Colonic mucosa (tissue), 4 donors: ENCODE measurements around the gene NTN1. TPM values are rescaled to one million over a fixed set of nuclear protein-coding genes. Genes with fewer than 3 reads are reported as not detected.

ENCODE experiments used
- DNase-seq: peaks from one replicate; pipeline ENCODE4 v3.0.0-alpha.2; 2020
- H3K27ac ChIP-seq: fragments of 200-600 bp; one replicate; pipeline ENCODE4 v1.8.0; 2021
- H3K27me3 ChIP-seq: fragments of 200-600 bp; one replicate; pipeline ENCODE4 v1.8.0; 2021
- H3K36me3 ChIP-seq: fragments of 200-600 bp; one replicate; pipeline ENCODE4 v1.8.0; 2021
- H3K4me1 ChIP-seq: fragments of 200-600 bp; one replicate; pipeline ENCODE4 v1.8.0; 2021; ENCODE audit warnings: mild to moderate bottlenecking
- H3K4me3 ChIP-seq: fragments of 200-600 bp; one replicate; pipeline ENCODE4 v1.8.0; 2021
- H3K9ac ChIP-seq, 2 donors: one replicate each; pipeline ENCODE4 v1.7.0; 2013; ENCODE audit warnings: control low read depth in 2 of 2, low read depth in 2 of 2, low read length in 2 of 2
- H3K9me3 ChIP-seq: fragments of 200-600 bp; one replicate; pipeline ENCODE4 v1.8.0; 2021
- intact Hi-C: fragments of 100-400 bp; cut with DNase I; formaldehyde crosslinking; loops from one replicate; pipeline ENCODE4 v1.14.1; 2022
- total RNA-seq, 2 donors: library from RNA; stranded (reverse); fragmentation: NEBNext Ultra II Directional in 1 of 2; extraction: Animal tissue kit (Norgen Biotek cat#: 25700) in 1 of 2; gene quantifications; one replicate each; pipeline ENCODE4 v1.2.1, GENCODE V29; 2021
- TF ChIP-seq, protein P1 (sequence below): fragments of 200-600 bp; IDR thresholded peaks from one replicate; pipeline ENCODE4 v1.8.0; 2022; ENCODE audit warnings: antibody characterized with exemption, mild to moderate bottlenecking
- donor health status: healthy.
- donor health status: DM: no; HTN: no; CAD: no.
- donor health status: DM: no; HTN: no; CAD: no.

Gene NTN1
- total RNA-seq, 2 donors from 2014 or later: 2.1 to 5.5 TPM

GRCh38 chr17:9177212-9177611 is 155.9 kb downstream of the NTN1 start:
- H3K4me1 ChIP-seq: no peaks in the 10 kb centered on the region
- H3K27me3 ChIP-seq: no peaks in the 10 kb centered on the region
- no peak overlapping the region for H3K27ac ChIP-seq
- TF ChIP-seq, protein P1, sequence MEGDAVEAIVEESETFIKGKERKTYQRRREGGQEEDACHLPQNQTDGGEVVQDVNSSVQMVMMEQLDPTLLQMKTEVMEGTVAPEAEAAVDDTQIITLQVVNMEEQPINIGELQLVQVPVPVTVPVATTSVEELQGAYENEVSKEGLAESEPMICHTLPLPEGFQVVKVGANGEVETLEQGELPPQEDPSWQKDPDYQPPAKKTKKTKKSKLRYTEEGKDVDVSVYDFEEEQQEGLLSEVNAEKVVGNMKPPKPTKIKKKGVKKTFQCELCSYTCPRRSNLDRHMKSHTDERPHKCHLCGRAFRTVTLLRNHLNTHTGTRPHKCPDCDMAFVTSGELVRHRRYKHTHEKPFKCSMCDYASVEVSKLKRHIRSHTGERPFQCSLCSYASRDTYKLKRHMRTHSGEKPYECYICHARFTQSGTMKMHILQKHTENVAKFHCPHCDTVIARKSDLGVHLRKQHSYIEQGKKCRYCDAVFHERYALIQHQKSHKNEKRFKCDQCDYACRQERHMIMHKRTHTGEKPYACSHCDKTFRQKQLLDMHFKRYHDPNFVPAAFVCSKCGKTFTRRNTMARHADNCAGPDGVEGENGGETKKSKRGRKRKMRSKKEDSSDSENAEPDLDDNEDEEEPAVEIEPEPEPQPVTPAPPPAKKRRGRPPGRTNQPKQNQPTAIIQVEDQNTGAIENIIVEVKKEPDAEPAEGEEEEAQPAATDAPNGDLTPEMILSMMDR: no peak
- no peak overlapping the region for H3K4me3 ChIP-seq
- intact Hi-C loops: no loop called here
- H3K9ac ChIP-seq: no peak overlapping the region
- H3K9me3 ChIP-seq: no peaks in the 10 kb centered on the region
- no peak for DNase-seq
- H3K36me3 ChIP-seq: no peaks in the 10 kb centered on the region

GRCh38 chr17:9178319-9178718 is 157.0 kb downstream of the NTN1 start:
- DNase-seq: no peak
- intact Hi-C loops: no loop called here

DNA sequence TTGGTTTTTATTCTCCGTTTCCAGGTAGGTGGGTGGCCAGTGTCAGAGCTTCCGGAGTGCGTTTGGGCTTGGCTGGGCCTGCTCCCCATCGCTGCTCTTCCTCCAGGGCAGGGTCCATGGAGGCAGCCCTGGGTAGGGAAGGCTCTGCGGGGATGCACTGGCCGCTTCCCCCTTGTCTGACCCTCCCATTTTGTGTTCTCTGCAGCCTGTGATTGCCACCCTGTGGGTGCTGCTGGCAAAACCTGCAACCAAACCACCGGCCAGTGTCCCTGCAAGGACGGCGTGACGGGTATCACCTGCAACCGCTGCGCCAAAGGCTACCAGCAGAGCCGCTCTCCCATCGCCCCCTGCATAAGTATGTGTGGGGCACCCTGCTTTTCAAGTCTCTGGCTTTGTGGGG is 158.3 kb downstream of the NTN1 start:
- H3K9ac ChIP-seq: no peak overlapping the region
- no peak overlapping the region for H3K4me3 ChIP-seq
- H3K27me3 ChIP-seq: no peaks in the 10 kb centered on the region
- H3K36me3 ChIP-seq: no peaks in the 10 kb centered on the region
- TF ChIP-seq, protein P1: no peak
- intact Hi-C loops: no loop called here
- H3K4me1 ChIP-seq: no peaks in the 10 kb centered on the region
- no peaks in the 10 kb centered on the region for H3K9me3 ChIP-seq
- no peak overlapping the region for H3K27ac ChIP-seq
- DNase-seq: no peak

More at GRCh38 chr17:9178319-9178718, 157.0 kb downstream of the NTN1 start:
- TF ChIP-seq, protein P1: no peak
- Histone ChIP-seq H3K27me3 (no peaks in the 10 kb centered on the region), H3K9ac (no peak overlapping the region), H3K4me3 (no peak overlapping the region), H3K9me3 (no peaks in the 10 kb centered on the region), H3K36me3 (no peaks in the 10 kb centered on the region), H3K4me1 (no peaks in the 10 kb centered on the region), H3K27ac (no peak overlapping the region)

- no peak for DNase-seq
- no peaks in the 10 kb centered on the region for H3K27me3 ChIP-seq
- no peak overlapping the region for H3K4me3 ChIP-seq
- no peak overlapping the region for H3K27ac ChIP-seq
- TF ChIP-seq, protein P1: no peak
- no peaks in the 10 kb centered on the region for H3K4me1 ChIP-seq
- intact Hi-C loops: no loop called here
- no peaks in the 10 kb centered on the region for H3K36me3 ChIP-seq
- no peaks in the 10 kb centered on the region for H3K9me3 ChIP-seq
- no peak overlapping the region for H3K9ac ChIP-seq
Measured at GRCh38 chr17:9181640-9182039, 160.3 kb downstream of the NTN1 start.

DNA sequence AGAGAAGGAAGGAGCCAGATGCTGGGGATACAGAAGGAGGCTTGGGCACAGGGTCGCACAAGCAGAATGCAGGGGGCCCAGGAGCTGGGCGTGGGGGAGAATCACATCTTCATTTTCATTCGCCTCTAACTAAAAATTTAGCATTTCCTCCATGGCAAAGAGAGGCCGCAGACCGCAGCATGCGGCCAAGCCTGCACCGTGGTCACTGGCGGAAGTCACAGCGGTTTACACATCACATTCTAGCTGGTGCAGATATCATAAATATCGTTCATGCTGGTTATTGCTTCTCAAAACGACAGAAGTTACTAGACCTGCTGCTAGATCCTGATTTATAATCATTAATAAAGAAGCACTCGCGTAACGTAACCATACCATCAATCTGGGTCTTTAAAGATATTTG is 162.0 kb downstream of the NTN1 start:
- TF ChIP-seq, protein P1: no peak
- no peak for DNase-seq
- Histone ChIP-seq H3K9ac (no peak overlapping the region), H3K4me1 (no peaks in the 10 kb centered on the region), H3K9me3 (no peaks in the 10 kb centered on the region), H3K4me3 (no peak overlapping the region), H3K27me3 (no peaks in the 10 kb centered on the region), H3K36me3 (no peaks in the 10 kb centered on the region), H3K27ac (no peak overlapping the region)
- intact Hi-C loops: no loop called here

GRCh38 chr17:9185142-9185541 is 163.8 kb downstream of the NTN1 start:
- H3K9ac ChIP-seq: no peak overlapping the region
- no peaks in the 10 kb centered on the region for H3K36me3 ChIP-seq
- H3K4me3 ChIP-seq: no peak overlapping the region
- DNase-seq: no peak
- intact Hi-C loops: no loop called here
- TF ChIP-seq, protein P1: no peak
- H3K4me1 ChIP-seq: no peaks in the 10 kb centered on the region
- H3K27ac ChIP-seq: no peak overlapping the region
- H3K27me3 ChIP-seq: no peaks in the 10 kb centered on the region
- no peaks in the 10 kb centered on the region for H3K9me3 ChIP-seq
